Tibial nerve (tissue), 4 donors: ENCODE results near the gene PPP4R1. TPM values are rescaled to one million over a fixed set of nuclear protein-coding genes. Genes with fewer than 3 reads are reported as not detected.
"Not testable (repeated sequence)": the region's sequence is repeated elsewhere in the genome, so short reads cannot be mapped to it uniquely, and the experiment has no call there.

Experiments
- DNase-seq, 2 donors: peaks; one replicate each; pipeline ENCODE4 v3.0.0-alpha.2; 2019; ENCODE audit warnings: low spot score in 2 of 2
- H3K27ac ChIP-seq, 4 donors: fragments of 200-600 bp; sonication (generic) in 3 of 4; one replicate each; pipeline ENCODE4 v1.5.1; 2017 to 2019; ENCODE audit warnings: mild to moderate bottlenecking in 1 of 4
- H3K27me3 ChIP-seq, 2 donors: fragments of 200-600 bp; sonication (generic) in 1 of 2; one replicate each; pipeline versions ENCODE4 v1.5.1 to v1.6.0; 2017 to 2019
- H3K36me3 ChIP-seq, 3 donors: fragments of 200-600 bp; sonication (generic); one replicate each; pipeline ENCODE4 v1.5.1; 2018 to 2019
- H3K4me1 ChIP-seq, 4 donors: fragments of 200-600 bp; sonication (generic) in 3 of 4; one replicate each; pipeline ENCODE4 v1.5.1; 2017 to 2019
- H3K4me3 ChIP-seq, 4 donors: fragments of 200-600 bp; sonication (generic) in 3 of 4; one replicate each; pipeline ENCODE4 v1.5.1; 2017 to 2019; ENCODE audit warnings: mild to moderate bottlenecking in 1 of 4, moderate library complexity in 1 of 4
- H3K9me3 ChIP-seq, 4 donors: fragments of 200-600 bp; sonication (generic) in 3 of 4; one replicate each; pipeline ENCODE4 v1.5.1; 2017 to 2019
- CTCF ChIP-seq, 5 experiments: fragments of 200-600 bp in 3 of 5; fragments of 450-650 bp in 2 of 5; sonication (generic) in 3 of 5; IDR thresholded peaks; one replicate each; pipeline ENCODE4 v1.5.1; 2016 to 2019; ENCODE audit warnings: antibody characterized with exemption in 5 of 5, mild to moderate bottlenecking in 3 of 5, moderate library complexity in 2 of 5
- EP300 ChIP-seq, 2 donors: sonication (generic); formaldehyde crosslinking; IDR thresholded peaks; one replicate each; pipeline ENCODE4 v1.6.1; 2017; ENCODE audit warnings: antibody characterized with exemption in 2 of 2, mild to moderate bottlenecking in 1 of 2
- POLR2A ChIP-seq, 2 donors: fragments of 450-650 bp; IDR thresholded peaks; one replicate each; pipeline ENCODE4 v1.6.1; 2017; ENCODE audit warnings: antibody characterized with exemption in 2 of 2, mild to moderate bottlenecking in 2 of 2, moderate library complexity in 2 of 2
- WGBS, 2 donors: methylation state at CpG; one replicate each; pipeline ENCODE4 v1.1.5; 2018; 5-methylcytosine and 5-hydroxymethylcytosine counted together
- total RNA-seq, 4 donors: library from RNA; depleted of rRNA; stranded (reverse); fragments of >200 nt; gene quantifications; one replicate each; pipeline ENCODE4 v1.1.0, GENCODE V29; 2016

Gene PPP4R1
- total RNA-seq, 4 donors from 2014 or later, result 97.7 to 124 (median 102) TPM

- WGBS, 2 donors, result 79 to 82% methylated on average over 8 of the region's 8 CpGs
These were observed 33.4 kb upstream of the PPP4R1 start for GRCh38 chr18:9647496-9648323.

GRCh38 chr18:9643549-9643948 lies 29.2 kb upstream of the PPP4R1 start:
- TF ChIP-seq POLR2A (IDR thresholded peaks at IDR 0.05) (no peak), EP300 (IDR thresholded peaks at IDR 0.05) (peak; percentile 35 to 56)
- peaks cover 0 to 8% (median 0%) of the 10 kb centered on the region in 4 donors for H3K4me1 ChIP-seq
- no peaks in the 10 kb centered on the region for H3K9me3 ChIP-seq
- DNase-seq, result no peak
- WGBS, 2 donors, result 11 to 15% methylated on average over 3 of the region's 3 CpGs
- H3K27me3 ChIP-seq, result no peaks in the 10 kb centered on the region
- no peak overlapping the region for H3K4me3 ChIP-seq
- peak overlapping the region in 1 of 4 donors; percentile 4 for H3K27ac ChIP-seq
- H3K36me3 ChIP-seq, result no peaks in the 10 kb centered on the region

More at GRCh38 chr18:9647496-9648323, 33.4 kb upstream of the PPP4R1 start:
- no peaks in the 10 kb centered on the region for H3K27me3 ChIP-seq
- DNase-seq, result no peak
- peaks cover 0 to 8% (median 0%) of the 10 kb centered on the region in 4 donors for H3K4me1 ChIP-seq
- H3K36me3 ChIP-seq, result no peaks in the 10 kb centered on the region
- no peak overlapping the region for H3K4me3 ChIP-seq
- H3K9me3 ChIP-seq, result no peaks in the 10 kb centered on the region
- H3K27ac ChIP-seq, result no peak overlapping the region
- no peak for TF ChIP-seq POLR2A (IDR thresholded peaks at IDR 0.05)
- TF ChIP-seq EP300 (IDR thresholded peaks at IDR 0.05), result no peak
- no peak for TF ChIP-seq CTCF (IDR thresholded peaks at IDR 0.05)

DNA sequence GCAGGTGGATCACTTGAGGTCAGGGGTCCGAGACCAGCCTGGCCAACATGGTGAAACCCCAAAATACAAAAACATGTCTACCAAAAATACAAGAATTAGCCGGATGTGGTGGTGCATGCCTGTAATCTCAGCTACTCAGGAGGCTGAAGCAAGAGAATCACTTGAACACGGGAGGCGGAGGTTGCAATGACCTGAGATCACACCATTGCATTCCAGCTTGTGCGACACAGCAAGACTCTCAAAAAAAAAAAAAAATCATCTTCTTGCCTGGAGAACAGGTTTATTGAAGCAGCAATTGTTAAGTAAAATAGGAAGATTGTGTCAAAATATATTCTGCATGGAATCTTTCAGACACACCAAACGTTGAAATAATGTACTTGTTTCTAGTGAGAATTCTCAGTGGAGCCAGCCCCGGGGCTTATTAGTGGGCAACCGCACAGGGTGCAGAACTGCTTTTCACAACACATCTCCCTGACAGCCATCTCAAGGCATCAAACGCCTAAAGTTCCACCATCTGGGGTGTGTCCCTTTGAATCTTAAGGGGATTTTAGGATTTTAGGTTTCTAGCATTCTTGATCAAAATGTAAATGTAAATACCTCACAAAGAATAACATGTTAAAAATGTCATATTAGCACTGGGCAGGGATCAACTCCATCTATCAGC lies 28.6 kb upstream of the PPP4R1 start:
- no peaks in the 10 kb centered on the region for H3K27me3 ChIP-seq
- peaks cover 0 to 8% (median 0%) of the 10 kb centered on the region in 4 donors for H3K4me1 ChIP-seq
- no peaks in the 10 kb centered on the region for H3K9me3 ChIP-seq
- no peaks in the 10 kb centered on the region for H3K36me3 ChIP-seq
- TF ChIP-seq EP300 (IDR thresholded peaks at IDR 0.05) (no peak), POLR2A (IDR thresholded peaks at IDR 0.05) (no peak), CTCF (IDR thresholded peaks at IDR 0.05) (no peak)
- no peak overlapping the region for H3K4me3 ChIP-seq
- WGBS, 2 donors, result 63 to 67% methylated on average over 9 of the region's 9 CpGs
- no peak for DNase-seq
- H3K27ac ChIP-seq, result peak overlapping the region in 2 of 4 donors; percentile 4 to 9

DNA sequence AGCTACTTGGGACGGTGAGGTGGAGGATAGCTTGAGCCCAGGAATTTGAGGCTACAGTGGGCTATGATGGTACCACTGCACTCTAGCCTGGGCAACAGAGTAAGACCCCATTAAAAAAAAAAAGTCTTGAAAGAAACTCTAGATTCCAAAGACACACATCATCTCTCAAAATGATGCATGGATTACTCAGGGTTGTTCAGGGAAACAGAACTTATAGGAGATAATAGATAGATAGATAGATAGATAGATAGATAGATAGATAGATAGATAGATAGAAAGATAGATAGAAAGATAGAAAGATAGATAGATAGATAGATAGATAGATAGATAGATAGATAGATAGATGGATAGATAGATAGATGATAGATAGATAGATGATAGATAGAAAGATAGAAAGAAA lies 26.7 kb upstream of the PPP4R1 start:
- WGBS, 2 donors, result 88 to 100% methylated on average over 1 of the region's 1 CpG
- not testable (repeated sequence) for H3K36me3 ChIP-seq, H3K27me3 ChIP-seq, H3K4me3 ChIP-seq, DNase-seq, H3K27ac ChIP-seq, H3K9me3 ChIP-seq, H3K4me1 ChIP-seq

- Histone ChIP-seq H3K36me3 (no peaks in the 10 kb centered on the region), H3K9me3 (no peaks in the 10 kb centered on the region), H3K27ac (no peak overlapping the region), H3K4me3 (no peak overlapping the region), H3K4me1 (peaks cover 0 to 8% (median 0%) of the 10 kb centered on the region in 4 donors), H3K27me3 (no peaks in the 10 kb centered on the region)
- no peak for TF ChIP-seq POLR2A (IDR thresholded peaks at IDR 0.05)
- no peak for TF ChIP-seq EP300 (IDR thresholded peaks at IDR 0.05)
- DNase-seq, result no peak
- 74 to 76% methylated on average over 4 of the region's 4 CpGs for WGBS, 2 donors
These were observed 24.5 kb upstream of the PPP4R1 start for GRCh38 chr18:9638886-9639285.

- no peaks in the 10 kb centered on the region for H3K4me1 ChIP-seq
- 84 to 86% methylated on average over 11 of the region's 11 CpGs for WGBS, 2 donors
- no peaks in the 10 kb centered on the region for H3K9me3 ChIP-seq
- no peak overlapping the region for H3K27ac ChIP-seq
- H3K4me3 ChIP-seq, result no peak overlapping the region
- no peaks in the 10 kb centered on the region for H3K27me3 ChIP-seq
- no peaks in the 10 kb centered on the region for H3K36me3 ChIP-seq
- TF ChIP-seq POLR2A (IDR thresholded peaks at IDR 0.05), result no peak
- TF ChIP-seq CTCF (IDR thresholded peaks at IDR 0.05), result no peak
- DNase-seq, result no peak
These were observed 22.8 kb upstream of the PPP4R1 start for GRCh38 chr18:9637036-9637767.
